ENCODE measurements around the gene VPS13D.
"Not testable (repeated sequence)": the region's sequence is repeated elsewhere in the genome, so short reads cannot be mapped to it uniquely, and the experiment has no call there.

Gene VPS13D

DNA sequence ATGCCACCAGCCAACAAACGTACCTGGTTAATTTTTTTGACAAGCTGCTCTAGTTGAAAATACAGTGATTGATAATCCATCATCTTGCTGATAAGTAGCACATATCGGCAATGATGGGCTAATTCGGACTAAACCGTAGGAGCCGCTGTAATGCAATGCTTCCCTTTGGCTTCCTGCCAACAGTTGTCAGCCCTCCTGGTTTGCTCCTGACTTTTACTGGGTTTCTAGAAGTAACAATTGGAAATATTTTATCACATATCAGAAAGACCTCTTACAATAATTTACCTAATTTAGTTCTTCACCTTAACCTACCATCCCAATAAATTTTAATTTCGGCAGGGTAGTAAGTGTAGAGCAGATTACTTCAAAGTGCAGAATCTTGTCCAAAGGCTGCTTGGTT lies 239.7 kb downstream of the VPS13D start:
- DNase-seq (ENCODE audit: low spot score) = no peak

DNA sequence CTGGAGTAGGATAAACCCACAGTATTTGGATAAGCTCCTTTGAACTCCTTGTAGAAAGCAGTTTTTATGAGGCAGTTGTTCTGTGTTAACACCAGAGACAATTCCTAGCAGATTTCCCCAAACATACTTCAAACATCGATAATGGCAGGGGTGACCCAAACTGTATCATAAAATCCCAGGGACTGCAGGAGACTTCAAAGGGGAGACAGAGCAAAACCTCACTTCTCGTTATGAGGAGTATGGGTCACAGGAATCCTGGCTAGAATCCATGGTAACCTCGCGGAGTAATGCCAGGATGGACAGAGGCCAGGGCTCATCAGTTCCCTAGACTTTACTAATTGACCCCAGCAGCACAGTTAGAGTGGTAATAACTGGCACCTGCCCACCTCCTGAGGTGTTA lies 240.2 kb downstream of the VPS13D start:
- no peak for DNase-seq (ENCODE audit: low spot score)

DNA sequence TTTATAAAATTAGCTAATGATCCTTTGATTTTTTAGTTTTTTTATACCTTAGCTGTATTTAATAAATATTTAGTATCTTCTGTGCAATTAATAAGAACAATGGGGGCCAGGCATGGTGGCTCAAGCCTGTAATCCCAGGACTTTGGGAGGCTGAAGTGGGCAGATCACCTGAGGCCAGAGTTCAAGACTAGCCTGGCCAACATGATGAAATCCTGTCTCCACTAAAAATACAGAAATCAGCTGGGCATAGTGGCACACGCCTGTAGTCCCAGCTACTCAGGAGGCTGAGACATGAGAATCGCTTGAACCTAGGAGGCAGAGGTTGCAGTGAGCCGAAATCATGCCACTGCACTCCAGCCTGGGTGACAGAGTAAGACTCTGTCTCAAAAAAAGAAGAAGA lies 241.1 kb downstream of the VPS13D start:
- not testable (repeated sequence) for DNase-seq (ENCODE audit: low spot score)

DNA sequence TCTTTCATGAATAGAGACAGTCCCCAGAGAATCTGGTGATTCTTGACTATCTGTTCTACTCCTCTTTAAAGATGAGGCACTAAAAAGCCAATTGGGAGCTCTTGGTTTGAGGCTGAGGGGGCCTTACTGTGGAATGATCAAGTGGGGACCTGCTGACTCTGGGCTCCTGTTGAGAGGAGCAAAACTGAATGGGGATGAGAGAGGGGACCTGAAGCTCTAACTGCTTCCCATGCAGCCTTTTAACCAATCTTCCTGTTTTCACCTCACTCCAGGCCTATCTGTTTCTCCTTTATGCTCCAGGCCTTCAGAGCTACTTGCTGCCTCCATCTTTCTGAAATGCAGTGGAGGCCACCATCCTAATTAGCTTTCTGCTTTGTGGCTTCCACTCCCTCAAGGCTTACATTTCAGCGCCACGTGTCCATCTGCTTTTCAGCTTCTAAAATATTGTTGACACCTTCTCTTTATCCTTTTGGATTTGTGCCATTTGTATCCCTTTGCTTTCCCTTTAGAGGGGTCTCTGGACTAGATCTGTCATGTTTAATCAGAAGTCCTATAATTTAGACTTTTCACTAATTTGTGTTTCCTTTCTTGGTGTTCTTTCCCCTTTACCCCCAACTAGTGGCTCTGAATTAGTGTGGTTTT lies 242.4 kb downstream of the VPS13D start:
- no peak for DNase-seq (ENCODE audit: low spot score)

DNA sequence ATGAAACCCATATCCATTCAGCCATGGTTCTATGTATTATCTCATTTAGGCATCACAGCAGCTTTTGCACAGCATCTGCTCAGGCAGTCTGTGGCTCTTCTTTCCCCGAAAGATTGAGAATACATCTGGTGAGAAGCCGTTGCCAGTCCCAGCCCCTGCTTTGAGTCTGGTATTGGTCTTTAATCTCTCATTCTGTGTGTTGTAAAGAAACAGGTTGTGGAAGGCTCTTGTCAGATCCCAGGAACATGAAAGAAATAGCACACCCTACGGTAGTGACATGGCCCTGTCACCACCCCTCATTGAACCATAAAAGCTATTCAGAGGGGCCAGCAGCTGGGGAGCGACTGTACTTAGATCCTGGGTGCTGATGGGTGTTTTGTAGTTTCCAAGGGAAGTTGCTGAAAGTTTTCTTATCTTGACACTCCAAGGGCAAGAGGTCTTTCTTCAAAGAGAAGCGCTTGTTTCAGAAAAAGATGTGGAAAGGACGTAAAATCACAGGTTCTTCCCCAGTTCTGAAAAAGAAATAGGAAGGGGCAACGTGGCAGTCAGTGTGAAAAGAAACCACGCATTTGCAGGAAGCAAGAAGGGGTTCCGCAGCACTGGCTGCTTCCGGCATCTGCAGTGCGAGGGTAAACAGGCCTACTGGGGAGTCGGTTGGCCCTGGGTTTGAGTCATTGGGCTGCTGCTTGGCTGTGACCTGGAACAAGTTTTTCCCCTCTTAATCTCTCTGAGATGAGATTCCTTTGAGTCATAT lies 243.1 kb downstream of the VPS13D start:
- peak; percentile 59 for DNase-seq (ENCODE audit: low spot score)

DNA sequence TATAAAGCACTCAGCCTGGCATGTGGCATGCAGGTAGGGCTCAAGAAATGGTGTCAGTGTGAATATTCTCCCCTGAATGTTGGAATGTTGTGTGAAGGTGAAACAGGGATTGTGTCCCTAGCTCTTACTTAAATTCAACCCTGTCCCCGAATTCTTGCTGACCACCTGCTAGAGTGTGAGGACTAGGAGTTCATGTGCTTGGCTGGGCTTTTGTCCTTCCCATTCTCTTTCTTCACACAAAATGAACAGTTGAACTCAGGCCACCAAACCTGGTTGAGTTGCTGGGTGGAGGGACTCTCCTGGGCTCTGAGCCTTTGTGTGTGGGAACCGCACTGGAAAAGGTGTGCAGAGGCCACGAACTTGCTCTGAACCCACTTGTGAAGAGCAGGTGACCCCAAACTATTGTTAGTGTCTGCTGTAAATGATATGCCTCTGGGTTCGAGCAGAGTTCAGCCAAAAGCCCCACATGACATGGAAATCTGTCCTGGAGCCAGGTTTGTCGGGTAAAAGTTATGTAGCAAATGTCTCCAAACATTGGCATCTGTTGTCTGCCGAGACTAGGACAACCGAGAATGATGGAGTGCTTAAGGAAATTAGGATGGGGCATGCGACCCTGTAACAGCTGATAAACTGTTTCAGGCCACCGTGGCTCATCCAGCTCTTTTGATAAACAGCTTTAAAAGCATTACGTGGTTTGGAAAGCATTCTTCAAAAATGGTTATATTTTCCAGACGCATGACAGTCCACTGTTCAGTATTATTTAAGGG lies 243.9 kb downstream of the VPS13D start:
- DNase-seq (ENCODE audit: low spot score) = peak; percentile 68

DNA sequence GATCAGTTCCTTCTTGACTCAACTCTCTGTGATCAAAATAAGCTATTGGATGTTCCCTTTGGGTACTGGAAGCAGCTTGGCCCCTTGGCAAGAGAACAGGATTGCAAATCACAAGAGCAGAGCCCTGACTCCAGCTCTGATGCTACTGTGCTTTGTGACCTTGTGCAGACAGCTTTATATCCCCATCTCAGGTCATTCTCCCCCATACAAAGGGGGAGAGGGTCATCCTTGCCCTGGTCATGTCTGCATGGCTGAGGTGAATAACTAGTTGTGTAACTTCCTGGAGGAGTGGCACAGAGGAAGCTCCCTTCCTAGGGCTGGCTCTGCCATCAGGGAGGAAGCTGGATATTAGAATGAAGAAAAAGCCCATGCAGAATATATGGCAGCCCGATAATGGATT lies 245.3 kb downstream of the VPS13D start:
- peak; percentile 53 for DNase-seq (ENCODE audit: low spot score)

DNA sequence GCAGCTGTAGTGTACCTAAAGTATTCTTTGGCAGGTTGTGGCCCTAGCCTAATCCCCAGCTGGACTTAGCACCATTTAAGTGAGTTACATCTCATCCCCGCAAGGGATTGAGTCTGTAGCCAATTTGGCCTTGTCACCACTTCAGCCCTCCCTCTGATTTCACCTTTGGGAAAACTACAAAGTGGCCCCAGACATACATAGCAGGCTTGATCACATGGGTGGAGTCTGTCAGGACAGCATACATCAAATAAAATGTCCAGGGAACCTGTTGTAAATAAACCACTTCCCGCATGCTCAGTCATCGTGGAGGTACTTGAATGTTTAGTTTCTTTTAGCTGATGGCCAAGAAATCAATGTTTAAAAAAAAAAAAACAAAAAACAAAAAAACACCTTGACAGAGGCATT lies 245.7 kb downstream of the VPS13D start:
- no peak for DNase-seq (ENCODE audit: low spot score)

DNA sequence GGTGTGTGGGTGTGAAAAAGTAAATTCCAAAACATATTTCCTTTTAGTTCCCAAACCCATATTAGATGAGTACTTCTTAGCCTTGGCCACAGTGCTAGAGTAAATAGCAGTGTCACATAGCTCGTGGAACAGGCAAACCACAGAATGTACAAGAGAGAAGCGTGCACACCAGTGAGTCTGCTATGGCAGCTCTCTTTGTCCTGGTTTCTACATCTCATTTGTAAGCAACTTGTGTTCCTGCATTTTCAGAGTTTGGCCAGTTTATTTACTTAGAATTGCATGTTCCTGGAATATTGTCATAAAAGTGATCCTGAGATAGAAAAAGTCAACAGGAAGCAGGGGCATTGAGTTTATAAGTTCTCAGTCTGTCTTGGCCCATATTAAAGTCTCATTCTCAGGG lies 246.1 kb downstream of the VPS13D start:
- DNase-seq (ENCODE audit: low spot score) = no peak

DNA sequence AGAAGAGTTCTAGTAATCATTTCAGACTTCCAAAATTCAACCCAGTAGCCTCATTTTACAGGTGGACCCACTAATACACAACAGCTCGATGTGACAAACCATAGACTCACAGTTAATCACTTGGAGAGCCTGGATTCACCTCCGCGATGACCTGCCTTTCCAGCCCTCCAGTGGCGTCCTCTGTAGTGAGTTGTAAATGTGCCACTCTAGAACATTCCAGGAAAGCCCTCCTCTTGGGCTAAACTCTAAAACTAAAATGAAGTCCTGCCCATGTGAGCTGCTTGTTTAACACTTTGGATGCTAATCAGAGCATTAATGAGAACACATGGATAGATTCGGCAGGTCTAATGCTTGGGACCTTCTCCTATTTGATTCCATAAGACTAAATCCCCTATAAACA lies 247.5 kb downstream of the VPS13D start:
- no peak for DNase-seq (ENCODE audit: low spot score)

DNA sequence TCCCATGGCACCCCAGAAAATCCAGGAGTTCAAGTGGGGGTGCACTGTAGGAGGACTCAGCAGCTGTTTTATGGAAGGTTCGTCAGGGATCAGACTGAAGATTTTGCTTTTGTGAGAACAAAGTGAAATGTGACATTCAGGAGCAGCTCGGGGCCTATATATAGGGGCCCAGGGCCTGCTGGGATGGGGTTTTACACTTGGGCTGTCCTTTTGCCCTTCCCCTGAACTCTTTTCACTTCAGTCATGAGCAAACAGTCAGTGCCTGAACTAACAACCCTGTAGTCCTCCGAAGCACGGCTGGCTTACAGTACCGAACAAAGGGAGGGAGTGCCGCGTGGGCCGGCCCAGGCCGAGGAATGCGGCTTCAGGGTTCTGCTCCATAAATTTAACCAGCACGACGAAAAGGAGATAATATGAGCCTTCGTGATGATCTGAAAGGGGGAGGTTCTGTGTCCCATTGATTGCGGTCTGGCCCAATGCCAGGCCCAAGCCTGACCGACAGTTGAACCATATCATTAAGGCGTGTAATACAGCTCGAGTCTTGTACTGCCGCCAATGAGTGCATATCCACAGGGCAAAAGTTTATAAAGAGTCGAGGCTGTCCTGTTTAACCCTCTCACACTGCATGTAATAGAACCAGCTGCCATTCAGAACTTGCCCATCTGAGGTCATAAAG lies 248.2 kb downstream of the VPS13D start:
- DNase-seq (ENCODE audit: low spot score) = peak; percentile 93

DNA sequence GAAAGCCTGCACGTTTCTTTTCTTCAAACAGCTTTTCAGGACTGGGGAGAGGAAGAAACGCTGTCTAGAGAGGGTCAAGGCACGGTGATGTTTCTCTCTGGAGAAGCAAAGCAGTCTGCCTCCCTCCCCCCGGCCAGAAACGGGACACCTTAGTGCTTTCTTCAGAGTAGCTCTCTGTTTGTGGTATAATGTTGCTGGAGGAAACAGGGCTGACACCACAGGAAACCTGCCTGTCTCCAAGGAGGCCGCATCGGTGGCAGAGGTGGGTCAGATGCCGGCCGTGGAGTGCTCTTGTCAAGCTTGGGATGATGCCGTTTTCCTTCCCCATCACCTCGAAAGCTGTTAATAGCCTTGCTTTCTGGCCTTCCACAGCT lies 248.8 kb downstream of the VPS13D start:
- DNase-seq (ENCODE audit: low spot score) = no peak

DNA sequence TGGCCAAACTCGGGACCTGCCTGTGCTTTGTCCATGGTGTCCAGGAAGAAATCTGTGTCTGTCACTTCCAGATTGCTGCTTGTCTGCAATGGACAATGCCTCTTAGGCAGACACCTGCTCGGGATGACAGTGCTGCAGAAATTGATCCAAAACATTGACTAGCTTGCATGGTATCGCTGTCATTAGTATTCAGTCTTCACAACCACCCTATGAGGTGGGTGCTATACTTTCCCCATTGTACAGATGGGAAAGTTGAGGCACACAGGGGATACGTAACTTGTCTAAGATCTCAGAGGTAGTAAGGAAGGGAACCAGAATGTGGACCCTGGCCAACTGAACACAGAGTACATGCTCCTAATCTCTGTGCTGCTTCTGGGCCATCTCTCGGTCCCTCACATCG lies 249.5 kb downstream of the VPS13D start:
- no peak for DNase-seq (ENCODE audit: low spot score)

DNA sequence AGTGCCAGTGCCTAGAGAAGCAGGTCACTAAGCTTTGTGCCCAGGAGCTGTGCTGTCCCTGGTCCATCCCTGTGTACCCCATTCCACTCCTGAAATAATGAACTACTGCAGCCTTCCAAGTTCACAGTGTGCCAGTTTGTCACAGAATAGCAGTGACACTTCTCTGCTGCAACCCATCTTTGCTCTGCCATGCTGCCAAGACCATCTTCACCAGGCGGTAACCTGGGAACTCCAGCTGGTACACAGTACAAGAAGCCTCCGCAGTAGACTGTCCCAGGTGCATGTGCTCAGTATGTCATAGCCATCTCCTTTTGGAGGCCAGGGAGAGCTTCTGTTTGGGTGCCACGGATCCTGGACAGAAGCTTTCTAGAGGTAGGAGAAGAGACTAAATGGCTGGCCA lies 250.2 kb downstream of the VPS13D start:
- DNase-seq (ENCODE audit: low spot score) = no peak

DNA sequence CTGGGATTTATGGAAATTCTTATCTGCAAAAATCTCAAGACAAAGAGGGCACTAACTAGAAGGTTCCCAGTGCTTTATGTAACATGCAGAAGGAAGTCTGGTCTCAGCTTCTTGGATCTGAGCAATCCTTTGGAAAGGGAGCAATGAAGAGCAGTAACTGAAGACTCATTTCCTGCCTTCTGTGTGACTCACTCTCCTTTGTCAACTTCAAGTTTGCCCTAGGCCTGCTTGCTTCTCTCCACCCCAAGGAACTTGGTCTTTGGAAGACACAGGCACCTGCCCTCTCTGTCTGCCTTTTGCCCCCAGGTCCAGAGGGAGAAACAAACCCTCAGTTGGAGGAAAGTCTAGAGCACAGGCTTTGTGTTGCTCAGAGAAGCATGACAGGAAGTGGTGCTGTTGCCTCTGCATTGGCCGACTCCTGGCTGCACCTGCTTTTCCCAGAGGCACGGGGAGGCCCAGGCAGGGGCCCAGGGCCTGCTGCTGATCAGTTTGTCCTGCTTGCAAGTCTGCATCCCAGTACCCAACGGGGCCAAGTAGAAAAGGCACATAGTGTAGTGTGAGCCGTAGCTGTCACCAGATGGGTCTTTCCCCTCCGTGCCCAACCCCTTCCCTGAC lies 251.0 kb downstream of the VPS13D start:
- DNase-seq (ENCODE audit: low spot score) = no peak

DNA sequence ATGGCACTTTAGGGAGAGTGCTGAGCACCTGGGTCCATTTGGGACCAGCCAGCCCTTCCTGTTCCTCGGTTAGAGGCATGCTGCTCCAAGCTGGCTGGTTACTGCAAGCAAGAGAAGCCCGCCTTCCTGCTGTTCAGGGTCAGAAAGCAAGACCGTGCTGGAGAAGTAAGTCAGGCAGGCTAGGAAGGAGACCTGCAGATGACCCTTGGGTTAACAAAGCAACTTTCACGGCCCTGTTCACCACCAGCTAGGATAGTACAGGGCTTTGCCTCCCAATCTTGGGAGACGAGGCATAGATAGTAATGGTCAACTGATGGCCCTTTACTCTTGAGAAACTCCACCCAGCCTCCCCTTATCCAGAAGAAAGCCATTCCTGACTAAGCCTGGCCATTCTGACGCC lies 252.1 kb downstream of the VPS13D start:
- peak; percentile 31 for DNase-seq (ENCODE audit: low spot score)

DNA sequence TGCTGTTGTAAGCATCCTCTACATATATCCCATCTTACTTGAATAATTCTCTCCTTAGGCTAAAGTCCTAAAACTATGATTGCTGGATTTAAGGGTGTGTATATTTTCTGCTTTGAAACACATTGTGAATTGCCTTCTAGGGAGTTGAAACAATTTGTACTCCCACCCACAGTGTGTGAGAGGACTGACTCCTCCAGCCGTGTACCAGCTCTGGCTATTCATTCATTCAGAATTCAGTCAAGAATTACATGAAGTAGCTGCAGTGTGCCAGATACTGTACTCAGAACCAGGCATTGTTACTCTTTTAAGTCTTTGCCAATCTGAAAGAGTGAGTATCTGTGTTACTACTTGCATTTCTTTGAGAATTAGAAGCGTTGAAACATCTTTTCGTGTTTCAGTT lies 253.2 kb downstream of the VPS13D start:
- DNase-seq (ENCODE audit: low spot score) = no peak

DNA sequence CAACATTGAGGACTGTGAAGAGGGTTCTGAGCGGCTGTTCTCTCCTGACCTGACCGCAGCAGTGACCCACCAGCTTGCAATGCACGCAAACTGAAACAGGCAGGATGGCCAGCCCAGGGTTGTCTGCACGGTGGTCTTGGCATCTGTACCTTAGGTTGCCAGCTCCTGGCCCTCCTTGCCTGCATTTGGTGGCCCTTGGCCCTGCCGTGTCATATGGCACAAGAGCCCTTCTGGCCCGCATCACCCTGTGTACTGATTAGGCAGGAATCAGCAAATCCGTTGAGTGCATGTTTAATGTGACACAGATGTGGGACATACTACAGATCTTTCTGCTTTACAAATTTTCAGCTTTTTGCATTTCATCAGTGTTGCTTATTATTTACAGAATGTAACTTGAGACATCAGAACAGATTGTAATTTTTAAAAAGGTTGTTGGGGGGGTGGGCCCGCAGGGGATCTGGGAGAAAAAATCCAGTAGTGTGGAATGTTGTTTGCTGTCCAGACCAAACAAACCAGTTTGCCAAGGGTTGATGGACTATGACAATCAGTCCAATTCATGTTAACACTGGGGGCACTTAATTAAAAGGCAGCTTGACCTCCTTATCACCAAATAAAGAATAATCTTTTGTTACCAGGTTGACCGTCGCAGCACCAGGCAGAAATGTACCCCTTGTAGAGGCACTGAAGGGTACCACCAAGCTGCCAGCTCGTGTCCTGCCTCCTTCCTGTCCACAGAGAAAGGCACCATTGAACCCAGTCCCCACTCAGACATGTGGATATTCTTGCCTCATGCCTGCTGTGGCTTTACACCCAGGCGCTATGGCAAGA lies 255.6 kb downstream of the VPS13D start:
- peak; percentile 67 for DNase-seq (ENCODE audit: low spot score)

DNA sequence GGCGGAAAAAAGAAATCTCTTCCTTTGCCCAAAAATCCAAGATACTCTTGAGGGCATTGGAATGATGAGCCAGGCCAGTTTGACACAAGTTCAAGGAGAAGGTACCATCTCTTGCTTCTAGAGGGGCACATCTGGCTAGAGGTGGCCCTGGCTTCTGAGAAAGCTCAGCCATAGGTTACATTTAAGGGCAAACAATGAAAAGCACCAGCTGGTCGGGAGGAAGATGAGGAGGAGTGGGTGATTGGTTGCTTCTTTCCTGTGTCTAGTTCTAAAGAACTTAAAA lies 256.2 kb downstream of the VPS13D start:
- no peak for DNase-seq (ENCODE audit: low spot score)

DNA sequence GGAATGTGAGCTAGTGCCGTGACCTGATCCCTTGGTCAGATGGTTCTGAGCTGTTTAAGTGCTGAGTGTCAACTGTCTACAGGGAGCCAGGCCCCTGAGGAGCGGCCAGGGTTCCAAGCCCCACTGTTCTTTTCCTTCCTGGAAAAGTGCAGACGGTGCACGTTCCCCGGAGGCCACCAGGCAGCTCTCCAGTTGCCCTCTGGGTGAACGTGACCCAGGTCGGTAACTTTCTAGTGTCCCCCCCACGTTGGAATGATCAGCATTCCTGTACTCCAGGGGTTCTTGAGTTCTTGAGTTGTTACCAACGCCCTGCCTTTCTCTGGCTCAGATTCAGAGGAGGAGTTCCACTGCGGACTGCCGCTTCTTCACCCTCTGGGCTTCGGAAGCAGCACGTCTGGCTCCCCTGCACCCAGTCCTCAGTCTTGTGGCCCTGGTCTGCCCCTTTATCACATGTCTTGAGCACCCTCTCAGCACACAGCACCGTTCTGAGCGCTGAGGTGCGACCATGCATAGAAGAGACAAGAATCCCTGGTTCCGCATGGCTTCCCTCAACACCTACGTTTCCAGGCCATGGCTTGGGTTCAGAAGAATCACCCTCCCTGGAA lies 256.7 kb downstream of the VPS13D start:
- DNase-seq (ENCODE audit: low spot score) = peak; percentile 55

DNA sequence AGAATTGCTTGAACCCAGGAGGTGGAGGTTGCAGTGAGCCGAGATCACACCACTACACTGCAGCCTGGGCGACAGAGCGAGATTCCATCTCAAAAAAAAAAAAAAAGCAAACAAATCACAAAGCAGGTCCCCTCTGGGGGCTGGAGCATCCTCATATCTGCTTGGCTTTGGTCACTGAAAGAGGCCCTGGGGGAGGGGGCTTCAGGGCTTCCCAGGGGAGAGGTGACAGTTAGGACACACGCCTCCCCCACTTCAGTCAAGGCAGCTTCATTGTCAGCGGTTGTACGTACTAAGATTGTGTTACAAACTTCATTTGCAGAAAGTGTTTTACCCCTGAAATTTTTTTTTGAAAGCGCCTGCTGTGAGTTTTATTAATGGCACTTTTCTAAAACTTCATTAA lies 257.7 kb downstream of the VPS13D start:
- peak; percentile 28 for DNase-seq (ENCODE audit: low spot score)

Measured in left forelimb (tissue), 1 donor.